Hematopoietic multipotent progenitor cell (in vitro differentiated cells): Measurements from ENCODE around the gene SHOX. TPM values are rescaled to one million over a fixed set of nuclear protein-coding genes. Genes with fewer than 3 reads are reported as not detected.

Source experiments
- DNase-seq, 3 donors: peaks; one replicate each; pipeline ENCODE4 v3.0.0-alpha.2; 2011 to 2015; ENCODE audit warnings: low read depth in 2 of 3, low spot score in 2 of 3
- total RNA-seq: library from RNA; depleted of rRNA; stranded (reverse); fragments of >200 nt; gene quantifications from one replicate; pipeline ENCODE4 v1.2.3, GENCODE V29; 2012

Gene SHOX
- total RNA-seq, 1 donor = not detected

DNA sequence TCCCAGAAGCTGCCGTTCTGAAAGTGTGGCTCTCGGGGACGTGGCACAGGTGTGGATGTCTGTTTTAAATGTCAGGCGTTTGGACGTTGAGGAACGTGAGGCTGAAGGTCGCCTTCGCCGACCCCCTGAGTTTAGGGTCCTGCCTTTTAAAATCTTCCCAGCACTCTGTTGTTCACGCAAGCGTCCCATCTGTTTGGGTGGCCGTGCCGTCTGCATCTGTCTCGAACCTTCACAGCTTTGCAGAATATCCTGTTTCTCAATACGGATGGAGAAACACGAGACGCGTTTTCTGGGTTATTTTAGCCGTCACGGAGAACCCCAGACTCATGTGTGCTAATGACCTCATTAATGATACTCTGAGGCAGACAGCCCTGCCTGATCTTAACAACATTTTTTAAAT, 31.5 kb downstream of the SHOX start:
- DNase-seq = no peak

DNA sequence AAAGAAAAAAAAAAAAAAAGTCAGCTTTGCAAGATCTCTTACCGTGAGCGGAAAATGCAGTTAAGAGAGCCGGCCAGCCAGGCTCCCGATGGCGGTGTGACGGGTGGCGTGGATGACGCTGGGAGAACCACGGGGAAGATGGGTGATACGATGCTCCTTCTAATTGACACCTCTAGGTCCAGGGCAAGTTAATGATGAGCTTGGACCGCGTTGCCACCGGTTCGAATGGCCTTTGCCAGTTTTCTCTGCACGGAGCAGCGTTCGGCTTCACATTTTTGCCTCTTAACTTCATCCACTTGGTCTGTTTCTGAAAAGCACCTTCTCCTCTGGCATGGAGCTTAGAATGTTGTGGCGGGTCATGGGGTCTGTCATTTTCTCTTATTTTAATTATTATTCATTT, 33.2 kb downstream of the SHOX start:
- DNase-seq = no peak

DNA sequence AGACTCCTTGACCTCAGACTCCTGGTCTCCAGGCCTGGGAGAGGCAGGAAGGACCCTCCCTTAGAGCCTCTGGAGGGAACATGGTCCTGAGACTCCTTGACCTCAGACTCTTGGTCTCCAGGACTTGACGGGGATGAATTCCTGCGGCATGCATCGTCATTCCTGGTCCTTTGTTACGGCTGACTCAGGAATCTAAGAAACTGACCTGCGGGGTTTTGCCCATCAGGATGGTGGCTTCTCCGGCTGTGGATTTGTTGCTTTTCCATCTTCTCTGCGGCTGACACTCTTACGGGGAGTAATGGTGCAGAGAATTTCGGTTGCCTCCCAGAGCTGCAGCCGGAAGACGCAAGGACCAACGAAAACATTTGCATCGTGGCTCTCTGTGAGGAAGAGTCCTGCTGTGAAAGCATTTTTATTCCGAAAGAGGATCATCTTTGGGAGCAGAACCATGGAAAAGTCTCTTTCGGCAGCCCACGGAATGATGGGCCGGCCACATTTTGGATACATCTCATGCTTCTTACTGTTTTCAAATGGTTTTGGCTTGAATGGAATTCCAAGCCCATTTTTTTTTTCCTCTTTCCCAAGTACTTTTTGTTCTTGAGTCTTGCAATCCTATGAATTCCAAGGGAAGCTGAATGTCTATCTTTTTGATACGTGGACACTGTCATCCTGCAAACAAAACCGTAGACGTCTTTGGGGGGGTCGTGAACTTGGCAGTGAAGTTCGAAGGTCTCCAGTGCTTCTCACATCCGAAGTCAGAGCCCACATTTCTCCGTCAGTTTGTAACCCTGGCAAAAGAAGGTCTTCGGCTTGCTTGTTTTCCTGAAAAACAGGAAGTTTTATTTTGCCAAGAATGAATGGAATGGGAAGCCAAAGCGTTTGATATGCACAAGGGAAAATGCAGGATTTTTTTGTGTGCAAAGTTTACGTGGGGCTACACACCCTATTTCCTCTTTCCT, 36.5 kb downstream of the SHOX start:
- no peak for DNase-seq

DNA sequence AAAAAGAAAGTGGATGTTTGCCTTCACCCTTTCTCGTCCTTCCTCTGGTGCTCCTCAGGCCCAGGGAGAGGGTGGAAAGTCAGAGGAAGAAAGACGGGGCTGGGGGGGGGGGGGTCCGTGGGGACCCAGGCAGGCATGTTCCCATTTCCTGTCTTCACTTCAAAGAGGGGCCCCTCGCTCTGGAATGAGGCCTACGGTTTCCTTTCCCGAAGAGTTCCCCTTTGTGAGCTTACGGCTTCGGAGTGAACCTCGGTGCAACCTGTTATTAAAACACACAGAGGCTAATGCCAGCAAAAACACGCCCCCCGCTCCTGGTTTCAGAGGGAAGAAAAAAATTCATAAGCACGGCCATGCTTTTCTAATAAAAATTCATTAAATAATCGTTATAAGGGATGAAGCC, 40.1 kb downstream of the SHOX start:
- DNase-seq = peak in 1 of 3 donors; percentile 4

DNA sequence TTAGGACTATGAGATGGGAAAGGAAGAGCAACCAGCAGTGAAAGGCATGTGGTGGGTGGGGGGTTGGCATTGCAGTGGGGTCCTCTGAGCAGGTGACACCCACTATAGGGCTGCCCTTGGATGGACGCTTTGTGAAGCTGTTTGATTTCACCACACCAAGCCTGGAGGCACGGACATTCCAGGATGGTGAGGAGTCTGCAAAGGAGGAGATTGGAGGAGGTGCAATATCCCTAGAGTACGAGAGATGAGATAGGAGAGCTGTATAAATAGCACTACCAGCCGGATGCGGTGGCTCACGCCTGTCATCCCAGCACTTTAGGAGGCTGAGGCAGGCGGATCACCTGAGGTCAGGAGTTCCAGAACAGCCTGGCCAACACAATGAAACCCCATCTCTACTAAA, 42.3 kb downstream of the SHOX start:
- DNase-seq = no peak

DNA sequence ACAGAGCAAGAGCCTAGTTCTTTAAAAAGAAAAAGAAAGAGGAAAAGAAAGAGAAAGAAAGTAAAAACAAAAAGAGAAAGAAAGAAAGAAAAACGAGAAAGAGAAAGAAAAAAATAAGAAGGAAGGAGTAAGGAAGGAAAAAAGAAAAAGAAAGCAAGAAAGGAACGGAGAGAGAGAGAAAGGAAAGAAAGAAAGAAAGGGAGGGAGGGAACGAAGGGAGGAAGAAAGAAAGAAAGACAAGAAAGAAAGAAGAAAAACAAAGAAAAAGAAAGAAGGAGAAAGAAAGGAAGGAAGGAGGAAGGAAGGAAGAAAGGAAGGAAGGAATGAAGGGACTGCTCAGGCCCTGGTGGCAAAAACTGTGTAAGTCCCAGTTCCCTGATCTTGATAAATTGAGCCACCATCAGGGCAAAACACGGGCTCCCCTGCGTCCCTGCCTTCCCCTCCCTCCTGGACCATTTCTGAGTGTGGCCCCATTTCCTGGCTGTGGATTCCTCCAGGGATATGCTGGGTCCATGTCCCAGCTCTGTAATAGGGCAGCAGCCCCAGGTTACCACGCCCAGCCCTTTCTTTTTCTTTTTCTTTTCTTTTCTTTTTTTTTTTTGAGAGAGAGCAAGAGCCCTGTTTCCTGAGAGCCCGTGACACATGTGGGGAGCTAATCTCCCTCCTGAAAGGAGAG, 44.8 kb downstream of the SHOX start:
- no peak for DNase-seq

DNA sequence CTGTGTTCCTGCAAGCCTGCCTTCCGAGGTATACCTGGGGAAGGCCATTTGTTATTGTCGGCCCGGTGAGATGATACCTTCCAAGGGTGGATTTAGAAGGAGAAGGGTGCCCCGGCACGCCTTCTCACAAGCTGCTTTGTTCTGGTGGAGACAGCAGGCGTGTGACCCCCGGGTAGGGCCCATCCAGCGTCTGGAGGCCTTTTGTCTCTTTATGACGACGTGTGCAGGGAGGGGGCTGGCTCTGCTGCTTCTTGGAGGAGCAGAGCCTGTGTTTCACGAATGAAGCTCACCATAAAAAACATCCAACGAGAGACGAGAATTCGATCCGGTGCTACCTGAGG, 45.3 kb downstream of the SHOX start:
- no peak for DNase-seq

DNA sequence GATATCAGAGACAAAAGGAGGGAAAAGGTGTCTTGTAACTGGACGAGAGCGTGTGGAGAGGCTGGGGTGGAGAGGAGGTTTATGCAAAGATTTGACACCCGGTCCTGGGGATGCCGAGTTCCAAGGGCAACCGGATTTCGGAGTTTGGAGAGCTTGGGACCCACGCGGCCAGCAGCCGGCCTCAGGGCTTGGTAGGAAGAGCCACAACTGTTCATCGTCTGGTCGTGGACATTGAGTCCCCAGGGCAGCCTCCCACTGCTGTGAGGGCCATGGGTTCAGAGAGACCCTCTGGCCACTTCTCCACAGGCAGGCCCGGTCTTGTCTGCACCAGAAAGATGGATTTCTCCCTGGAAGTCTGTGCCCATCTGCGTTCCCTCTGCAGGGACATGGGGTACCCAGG, 46.8 kb downstream of the SHOX start:
- no peak for DNase-seq

DNA sequence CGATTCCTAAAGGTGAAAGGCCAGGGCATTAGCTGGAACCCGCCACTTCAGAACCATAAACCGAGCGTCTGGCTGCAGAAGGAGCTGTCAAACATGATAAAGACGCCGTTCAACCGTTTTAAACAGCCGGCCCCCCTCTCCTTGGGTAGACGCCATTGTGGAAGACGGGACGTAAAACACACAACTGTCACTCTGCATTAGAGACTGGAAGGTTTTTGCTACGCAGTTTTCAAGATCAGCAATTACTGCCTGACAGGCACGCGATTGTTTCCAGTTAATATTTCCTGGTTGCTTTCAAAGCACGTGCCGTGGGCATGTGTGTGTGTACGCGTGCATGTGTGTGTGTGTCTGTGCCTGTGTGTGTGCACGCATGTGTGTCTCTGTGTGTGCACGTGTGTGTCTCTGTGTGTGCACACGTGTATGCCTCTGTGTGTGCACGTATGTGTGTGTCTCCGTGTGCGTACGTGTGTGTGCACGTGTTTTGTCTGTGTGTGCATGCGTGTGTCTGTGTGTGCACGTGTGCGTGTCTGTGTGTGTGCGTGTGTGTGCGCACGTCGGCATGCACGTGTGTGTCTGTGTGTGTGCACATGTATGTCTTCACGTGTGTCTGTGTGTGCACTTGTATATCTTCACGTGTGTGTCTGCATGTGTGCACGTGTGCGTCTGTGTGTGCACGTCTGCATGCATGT, 48.8 kb downstream of the SHOX start:
- DNase-seq = no peak

DNA sequence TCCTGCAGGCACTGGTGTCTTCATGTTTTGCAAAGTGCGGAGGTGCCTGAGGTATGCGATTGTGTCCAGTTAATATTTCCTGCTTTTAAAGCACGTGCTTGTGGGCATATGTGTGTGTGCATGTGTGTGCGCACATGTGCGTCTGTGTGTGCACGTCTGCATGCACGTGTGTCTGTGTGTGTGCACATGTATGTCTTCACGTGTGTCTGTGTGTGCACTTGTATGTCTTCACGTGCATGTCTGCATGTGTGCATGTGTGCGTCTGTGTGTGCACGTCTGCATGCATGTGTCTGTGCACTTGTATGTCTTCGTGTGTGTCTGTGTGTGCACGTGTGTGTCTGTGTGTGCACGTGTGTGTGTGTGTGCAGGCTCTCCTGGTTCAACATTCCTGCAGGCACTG, 49.5 kb downstream of the SHOX start:
- no peak for DNase-seq

DNA sequence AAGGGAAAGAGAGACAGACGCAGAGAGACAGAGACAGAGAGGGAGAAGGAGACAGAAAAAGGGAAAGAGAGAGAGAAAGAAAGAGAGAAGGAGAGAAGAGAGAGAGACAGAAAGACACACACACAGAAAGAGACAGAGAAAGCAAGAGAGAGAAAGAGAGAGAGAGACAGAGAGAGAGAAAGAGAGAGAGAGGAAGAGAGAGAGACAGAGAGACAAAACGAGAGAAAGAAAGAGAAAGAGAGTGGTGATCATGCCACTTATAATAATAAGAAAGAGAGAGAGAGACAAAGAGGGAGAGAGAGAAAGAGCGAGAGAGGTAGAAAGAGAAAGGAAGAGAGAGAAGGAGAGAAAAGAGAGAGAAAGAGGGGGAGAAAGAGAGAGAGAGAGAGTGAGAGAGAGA, 51.4 kb downstream of the SHOX start:
- no peak for DNase-seq

DNA sequence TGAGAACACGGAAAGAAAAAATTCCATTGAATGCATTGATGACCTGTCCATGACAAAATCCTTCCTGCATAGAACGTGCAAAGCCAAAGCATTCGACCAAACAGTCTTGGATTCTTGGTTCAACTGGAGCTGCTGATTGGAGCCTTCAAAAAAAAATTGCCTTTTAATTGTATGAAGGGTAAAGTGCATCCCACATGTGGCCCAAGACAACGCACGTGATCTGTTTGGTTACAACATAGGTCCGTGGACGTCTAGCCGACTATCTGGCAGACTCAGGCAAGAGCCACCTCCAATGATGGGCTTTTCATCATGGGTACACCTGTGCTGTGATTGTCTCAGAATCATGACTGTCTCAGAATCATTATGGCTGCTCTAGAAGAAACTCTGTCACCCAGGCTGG, 52.3 kb downstream of the SHOX start:
- DNase-seq = no peak

DNA sequence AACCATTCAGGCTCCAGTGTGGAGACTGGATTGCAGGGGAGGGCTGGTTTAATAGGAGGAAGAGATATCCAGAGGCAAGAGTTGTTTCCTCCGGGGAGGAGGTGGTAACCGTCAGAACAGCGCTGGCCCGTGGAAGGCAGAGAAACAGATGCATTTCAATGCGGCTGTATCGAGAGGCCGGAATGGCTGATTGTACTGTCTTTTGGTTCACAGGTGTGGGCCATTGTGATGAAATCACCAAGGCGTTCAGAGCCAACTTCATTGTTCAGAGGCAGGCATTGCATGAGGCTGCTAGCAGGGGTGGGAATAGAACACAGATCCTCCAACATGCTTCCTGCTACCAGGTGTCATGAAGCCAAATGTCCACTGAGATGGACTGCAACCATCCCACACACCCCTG, 53.0 kb downstream of the SHOX start:
- DNase-seq = no peak

DNA sequence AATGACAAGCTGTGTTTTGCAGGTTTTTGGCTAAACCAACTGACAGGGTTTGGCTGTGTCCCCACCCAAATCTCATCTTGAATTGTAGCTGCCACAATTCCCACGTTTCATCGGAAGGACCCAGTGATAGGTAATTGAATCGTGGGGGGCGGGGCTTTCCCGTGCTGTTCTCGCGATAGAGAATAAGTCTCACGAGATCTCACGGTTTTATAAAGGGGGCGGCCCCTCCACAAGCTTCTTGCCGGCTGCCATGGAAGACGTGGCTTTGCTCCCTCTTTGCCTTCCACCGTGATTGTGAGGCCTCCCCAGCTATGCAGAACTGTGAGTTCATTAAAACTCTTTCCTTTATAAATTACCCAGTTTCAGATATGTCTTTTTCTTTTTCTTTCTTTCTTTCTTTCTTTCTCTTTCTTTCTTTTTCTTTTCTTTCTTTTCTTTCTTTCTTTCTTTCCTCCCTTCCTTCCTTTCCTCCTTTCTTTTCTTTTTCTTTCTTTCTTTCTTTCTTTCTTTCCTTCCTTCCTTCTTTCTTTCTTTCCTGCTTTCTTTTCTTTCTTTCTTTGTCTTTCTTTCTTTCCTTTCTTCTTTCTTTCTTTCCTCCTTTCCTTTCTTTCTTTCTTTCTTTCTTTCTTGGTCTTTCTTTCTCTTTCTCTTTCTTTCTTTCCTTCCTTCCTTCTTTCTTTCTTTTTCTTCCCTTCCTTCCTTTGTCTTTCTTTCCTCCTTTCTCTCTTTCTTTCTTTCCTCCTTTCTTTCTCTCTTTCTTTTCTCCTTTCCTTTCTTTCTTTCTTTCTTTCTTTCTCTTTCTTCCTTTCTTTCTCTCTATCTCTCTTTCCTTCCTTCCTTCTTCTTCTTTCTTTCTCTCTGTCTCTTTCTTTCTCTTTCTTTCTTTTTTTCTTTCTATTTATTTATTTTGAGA, 54.8 kb downstream of the SHOX start:
- no peak for DNase-seq

DNA sequence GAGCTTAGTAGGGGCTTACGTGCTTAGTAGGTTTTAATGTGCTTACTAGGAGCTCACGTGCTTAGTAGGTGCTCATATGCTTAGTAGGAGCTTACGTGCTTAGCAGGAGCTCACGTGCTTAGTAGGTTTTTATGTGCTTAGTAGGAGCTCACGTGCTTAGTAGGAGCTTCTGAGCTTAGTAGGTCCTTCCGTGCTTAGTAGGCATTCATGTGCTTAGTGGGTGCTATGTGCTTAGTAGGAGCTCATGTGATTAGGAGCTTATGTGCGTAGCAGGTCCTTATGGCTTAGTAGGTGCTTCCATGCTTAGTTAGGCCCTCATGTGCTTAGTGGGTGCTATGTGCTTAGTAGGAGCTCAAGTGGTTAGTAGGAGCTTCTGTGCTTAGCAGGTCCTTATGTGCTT, 59.4 kb downstream of the SHOX start:
- no peak for DNase-seq

DNA sequence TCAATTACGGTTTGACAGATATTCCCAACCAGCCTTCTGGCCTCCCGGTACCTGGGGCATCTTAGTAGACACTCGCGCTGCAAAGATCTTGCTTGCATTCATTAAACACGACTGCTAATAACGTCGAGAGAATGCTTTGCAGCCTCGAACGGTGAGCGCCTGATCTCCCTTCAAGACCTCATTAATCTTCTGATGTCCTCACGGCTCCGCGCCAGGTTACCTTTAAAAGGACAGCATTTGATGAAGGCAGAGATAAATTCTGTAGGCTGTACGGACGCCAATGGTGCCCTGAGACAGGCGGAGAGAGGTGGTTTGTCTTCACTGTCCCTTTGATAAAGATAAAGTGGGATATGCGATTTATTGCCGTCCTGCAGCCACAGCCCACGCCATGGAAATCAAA, 64.2 kb downstream of the SHOX start:
- no peak for DNase-seq

DNA sequence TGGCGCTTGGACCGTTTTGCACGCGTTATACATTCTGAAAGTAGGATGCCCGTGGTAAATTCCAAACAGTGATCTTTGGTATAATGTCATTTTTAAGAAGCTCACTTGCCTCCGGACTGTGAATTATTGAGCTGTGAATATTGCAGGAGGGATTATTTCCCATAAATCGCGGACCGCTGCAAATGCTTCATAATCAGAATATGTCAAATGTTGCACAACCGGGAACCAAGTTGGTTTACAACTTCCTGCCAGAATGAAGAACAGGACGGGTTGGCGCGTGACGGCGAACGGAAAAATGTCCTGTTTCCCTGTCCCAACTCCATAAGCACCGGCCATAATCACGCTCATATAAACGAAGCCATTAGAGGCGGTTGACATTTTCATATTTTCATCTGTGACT, 67.6 kb downstream of the SHOX start:
- DNase-seq = peak in 2 of 3 donors; percentile 6 to 17

DNA sequence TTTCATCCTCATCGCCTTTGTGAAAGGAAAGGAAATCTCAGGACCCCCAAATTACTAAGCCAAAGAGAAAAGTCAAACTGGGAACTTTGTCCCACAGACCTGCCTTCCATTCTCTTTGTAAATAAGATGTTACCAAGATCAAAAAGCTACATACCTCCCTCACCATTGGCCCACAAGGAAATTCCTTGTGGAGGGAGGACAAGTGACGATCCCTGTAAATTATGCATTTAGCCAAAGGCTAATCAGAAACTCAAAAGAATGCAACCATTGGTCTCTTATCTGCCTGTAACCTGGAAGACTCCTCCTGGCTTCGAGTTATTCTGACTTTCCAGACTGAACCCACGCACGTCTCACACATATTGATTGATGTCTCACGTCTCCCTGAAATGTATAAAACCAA, 70.3 kb downstream of the SHOX start:
- DNase-seq = no peak

DNA sequence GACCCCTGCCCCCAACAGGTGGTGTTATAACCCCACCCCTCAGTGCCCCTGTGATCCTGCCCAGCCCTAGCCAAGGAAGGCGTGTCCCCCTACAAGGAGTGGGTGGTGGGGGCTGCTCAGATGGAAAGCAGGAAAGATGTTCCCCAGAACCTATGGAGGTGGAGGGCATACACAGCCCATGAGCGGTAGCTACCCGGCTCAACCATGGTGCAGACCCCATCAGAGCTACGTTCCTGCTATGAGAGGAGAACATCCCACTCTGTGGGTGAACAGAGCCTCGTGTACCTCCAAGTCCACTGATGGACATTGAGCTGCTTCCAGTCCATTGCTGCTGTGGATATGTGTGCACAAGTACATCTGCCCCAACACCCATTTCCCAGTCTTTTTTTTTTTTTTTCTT, 71.1 kb downstream of the SHOX start:
- DNase-seq = no peak

DNA sequence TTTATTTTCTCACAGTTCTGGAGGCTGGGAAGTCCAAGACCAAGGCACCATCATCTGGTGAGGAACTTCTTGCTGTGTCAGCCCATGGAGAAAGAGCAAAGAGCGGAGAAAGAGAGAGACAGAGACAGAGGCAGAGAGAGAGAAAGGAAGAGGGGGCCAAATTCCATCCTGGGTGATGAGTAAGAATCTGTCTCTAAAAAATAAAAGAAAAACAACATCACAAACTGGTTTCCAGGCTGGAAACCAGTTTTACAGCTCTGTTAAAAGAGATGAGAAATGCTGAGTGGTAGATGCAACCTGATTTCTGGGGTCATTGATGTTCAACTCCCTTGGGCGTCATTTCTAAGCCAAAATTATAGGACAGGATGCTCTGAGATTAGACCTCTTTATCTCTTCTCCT, 72.9 kb downstream of the SHOX start:
- no peak for DNase-seq

DNA sequence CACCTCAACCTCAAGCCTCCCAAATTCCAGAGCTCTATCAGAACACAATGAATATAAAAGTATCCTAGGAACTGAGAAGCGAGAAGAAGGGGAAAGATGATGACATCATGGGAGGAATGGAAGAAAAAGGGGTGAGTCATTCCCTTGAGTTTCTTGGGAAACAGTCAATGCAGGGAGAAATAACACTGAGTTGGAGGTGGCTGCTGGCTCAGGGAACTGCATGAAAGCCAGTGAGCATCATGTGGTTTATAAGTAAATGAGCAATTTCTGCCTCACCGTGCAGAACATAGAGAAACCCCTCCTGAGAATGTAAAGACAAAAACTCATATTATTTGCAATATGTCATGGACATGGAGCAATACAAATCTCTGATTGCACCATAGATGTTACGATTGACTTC, 73.3 kb downstream of the SHOX start:
- DNase-seq = no peak
